Iris pigment epithelial cell (primary cell): ENCODE data around the gene AADACL2.

ENCODE experiments used
- DNase-seq: peaks from one replicate; pipeline ENCODE4 v3.0.0-alpha.2; 2011; ENCODE audit warnings: low read depth

AADACL2 gene

DNA sequence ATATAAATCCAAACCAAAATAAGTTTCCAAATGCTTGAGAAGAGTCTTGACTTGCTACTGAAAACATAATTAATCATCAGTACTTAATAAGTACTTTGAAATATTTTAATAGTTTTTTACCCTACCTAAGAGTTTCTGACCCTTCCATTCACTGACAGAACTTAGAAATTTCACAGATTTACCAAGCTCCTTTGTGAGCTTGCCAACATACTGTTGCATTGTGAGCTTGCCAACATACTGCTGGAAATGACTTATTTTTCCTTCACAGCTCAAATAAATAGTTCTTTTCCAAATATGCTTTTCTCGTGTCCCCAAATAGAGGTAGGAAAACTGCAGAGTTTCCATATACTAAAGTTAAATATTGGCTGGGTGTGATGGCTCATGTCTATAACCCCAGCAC, 70.5 kb downstream of the AADACL2 start:
- DNase-seq: no peak

DNA sequence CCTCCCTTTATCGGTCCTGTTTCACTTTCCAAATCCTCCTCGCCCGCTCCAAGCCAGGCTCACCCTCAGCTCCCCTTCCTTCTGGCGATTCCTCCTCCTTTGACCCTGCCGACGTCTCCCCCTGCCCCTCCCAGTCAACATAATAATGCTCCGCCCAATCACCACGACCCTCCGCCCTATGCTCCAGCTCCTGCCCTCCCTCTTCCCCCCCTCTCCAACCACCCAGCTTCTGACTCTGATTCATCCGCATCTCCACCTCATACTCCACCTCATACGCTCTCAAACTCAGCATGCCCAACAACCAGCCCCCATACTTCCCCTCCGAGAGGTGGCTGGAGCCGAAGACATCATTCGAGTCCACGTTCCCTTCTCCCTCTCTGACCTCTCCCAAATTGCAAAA, 73.1 kb downstream of the AADACL2 start:
- no peak for DNase-seq
